Activated CD4-positive, alpha-beta memory T cell treated with anti-CD3 and anti-CD28 coated beads for 36 hours (primary cell): ENCODE measurements around the gene LMX1B. TPM values are rescaled to one million over a fixed set of nuclear protein-coding genes. Genes with fewer than 3 reads are reported as not detected.

Source experiments
- CTCF ChIA-PET: fragments of 350-600 bp; sonication (Branson Sonifier 250); formaldehyde crosslinking; loops from one replicate; lab custom pipeline; 2021; ENCODE audit warnings: antibody characterized with exemption, inconsistent platforms; lab: Charles Lee
- POLR2A ChIA-PET: fragments of 350-600 bp; sonication (Branson Sonifier 250); formaldehyde crosslinking; loops from one replicate; lab custom pipeline; 2021; ENCODE audit warnings: antibody characterized with exemption; lab: Charles Lee
- DNase-seq: peaks from one replicate; pipeline ENCODE4 v3.0.0-alpha.2; 2020
- H3K27ac Mint-ChIP-seq: one replicate; pipeline ENCODE4 v1.8.0; 2021; ENCODE audit warnings: mixed read lengths
- H3K27me3 Mint-ChIP-seq: one replicate; pipeline ENCODE4 v1.8.0; 2021; ENCODE audit warnings: mixed read lengths
- H3K36me3 Mint-ChIP-seq: one replicate; pipeline ENCODE4 v1.8.0; 2021; ENCODE audit warnings: mixed read lengths
- H3K4me1 Mint-ChIP-seq: one replicate; pipeline ENCODE4 v1.8.0; 2021; ENCODE audit warnings: low read depth, mixed read lengths
- H3K4me3 Mint-ChIP-seq: one replicate; pipeline ENCODE4 v1.8.0; 2021; ENCODE audit warnings: mild to moderate bottlenecking, mixed read lengths
- H3K9me3 Mint-ChIP-seq: one replicate; pipeline ENCODE4 v1.8.0; 2021; ENCODE audit warnings: mixed read lengths
- intact Hi-C: fragments of 100-400 bp; cut with micrococcal nuclease; formaldehyde crosslinking; loops from one replicate; pipeline ENCODE4 v1.15.1; 2023
- total RNA-seq, 2 experiments: library from RNA; stranded (reverse); gene quantifications; one replicate each; pipeline ENCODE4 v1.2.3, GENCODE V29; 2021

LMX1B gene
- total RNA-seq, 2 experiments from 2014 or later = not detected

GRCh38 chr9:126614455-126615244, 922 bp downstream of the LMX1B start:
- H3K27me3 Mint-ChIP-seq = peaks cover 68% of the 10 kb centered on the region
- no peaks in the 10 kb centered on the region for H3K9me3 Mint-ChIP-seq
- no peak for DNase-seq
- H3K4me1 Mint-ChIP-seq = peaks cover 30% of the 10 kb centered on the region
- POLR2A ChIA-PET = no interaction called here
- intact Hi-C loops = loop anchor here (5.0 to 10.0 kb wide), 2 partner anchors 63 to 170 kb away; no protein-coding TSS in a partner anchor
- no peaks in the 10 kb centered on the region for H3K36me3 Mint-ChIP-seq
- peak overlapping the region; percentile 57 for H3K4me3 Mint-ChIP-seq
- H3K27ac Mint-ChIP-seq = peak overlapping the region; percentile 45
- CTCF ChIA-PET = interaction anchor here (3.2 kb wide), 1 partner anchor 75 kb away, joined by 13 read pairs; no protein-coding TSS in a partner anchor

DNA sequence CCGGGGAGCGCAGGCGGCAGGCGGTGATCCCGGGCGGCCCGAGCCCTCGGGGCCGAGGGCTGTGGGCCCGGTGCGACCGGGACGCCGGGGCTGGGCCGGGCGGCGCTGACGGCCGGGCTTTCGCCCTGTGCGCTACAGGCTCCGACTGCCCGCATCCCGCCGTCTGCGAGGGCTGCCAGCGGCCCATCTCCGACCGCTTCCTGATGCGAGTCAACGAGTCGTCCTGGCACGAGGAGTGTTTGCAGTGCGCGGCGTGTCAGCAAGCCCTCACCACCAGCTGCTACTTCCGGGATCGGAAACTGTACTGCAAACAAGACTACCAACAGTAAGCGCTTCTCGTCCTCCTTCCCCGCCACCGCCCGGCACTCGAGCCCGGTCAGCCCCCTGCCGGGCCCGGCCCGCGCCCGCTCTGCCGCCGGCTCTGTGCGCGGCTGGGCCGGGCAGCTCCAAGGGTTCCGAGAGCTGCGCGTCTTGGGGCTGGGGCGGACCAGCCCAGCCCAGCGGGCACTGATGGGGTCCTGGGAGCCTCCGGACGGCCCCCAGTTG, 1.6 kb downstream of the LMX1B start:
- Mint-ChIP-seq H3K36me3 (no peaks in the 10 kb centered on the region), H3K4me3 (no peak overlapping the region), H3K27me3 (peaks cover 69% of the 10 kb centered on the region), H3K9me3 (no peaks in the 10 kb centered on the region), H3K27ac (no peak overlapping the region), H3K4me1 (peaks cover 30% of the 10 kb centered on the region)
- intact Hi-C loops = loop anchor here (5.0 to 10.0 kb wide), 2 partner anchors 62 to 169 kb away; no protein-coding TSS in a partner anchor
- ChIA-PET CTCF (interaction anchor here (3.2 kb wide), 1 partner anchor 75 kb away, joined by 13 read pairs; no protein-coding TSS in a partner anchor), POLR2A (no interaction called here)
- DNase-seq = peak; percentile 44

DNA sequence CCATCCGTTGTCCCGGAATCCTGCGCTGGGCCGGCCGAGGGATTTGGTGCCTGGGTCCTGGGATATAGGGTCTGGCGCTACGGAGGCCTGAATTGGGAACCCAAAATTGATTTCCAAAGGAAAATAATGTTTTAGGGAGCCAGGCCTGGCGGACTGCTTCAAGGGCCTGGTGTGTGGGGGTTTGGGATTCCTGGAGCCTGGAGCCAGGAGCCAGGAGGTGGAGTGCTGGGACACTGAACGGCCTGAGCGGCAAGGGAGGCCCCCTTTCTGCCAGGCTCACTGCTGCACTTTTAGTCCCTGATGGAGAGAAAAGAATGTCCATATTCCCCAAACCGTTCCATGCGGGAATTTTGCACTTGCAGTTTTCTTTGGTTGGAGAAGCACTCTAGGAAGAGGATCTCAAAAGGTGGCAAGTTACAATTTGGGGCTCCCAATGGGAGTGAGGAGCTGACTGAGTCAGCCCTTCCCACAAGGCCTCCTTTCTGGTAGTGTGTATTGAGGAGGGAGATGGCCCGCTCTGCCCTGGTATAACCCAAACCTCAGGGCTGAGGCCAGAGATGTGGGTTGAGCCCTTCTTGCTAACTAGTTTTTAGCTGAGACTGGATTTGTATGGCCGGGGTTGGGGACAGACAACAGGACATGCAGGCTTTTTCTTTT, 2.2 kb downstream of the LMX1B start:
- no peak for DNase-seq
- Mint-ChIP-seq H3K4me1 (peaks cover 30% of the 10 kb centered on the region), H3K27me3 (peaks cover 72% of the 10 kb centered on the region), H3K36me3 (no peaks in the 10 kb centered on the region), H3K27ac (no peak overlapping the region), H3K9me3 (no peaks in the 10 kb centered on the region), H3K4me3 (no peak overlapping the region)
- CTCF ChIA-PET = interaction anchor here (3.2 kb wide), 1 partner anchor 74 kb away, joined by 13 read pairs; no protein-coding TSS in a partner anchor
- intact Hi-C loops = loop anchor here (5.0 to 10.0 kb wide), 2 partner anchors 61 to 169 kb away; no protein-coding TSS in a partner anchor
- POLR2A ChIA-PET = no interaction called here

DNA sequence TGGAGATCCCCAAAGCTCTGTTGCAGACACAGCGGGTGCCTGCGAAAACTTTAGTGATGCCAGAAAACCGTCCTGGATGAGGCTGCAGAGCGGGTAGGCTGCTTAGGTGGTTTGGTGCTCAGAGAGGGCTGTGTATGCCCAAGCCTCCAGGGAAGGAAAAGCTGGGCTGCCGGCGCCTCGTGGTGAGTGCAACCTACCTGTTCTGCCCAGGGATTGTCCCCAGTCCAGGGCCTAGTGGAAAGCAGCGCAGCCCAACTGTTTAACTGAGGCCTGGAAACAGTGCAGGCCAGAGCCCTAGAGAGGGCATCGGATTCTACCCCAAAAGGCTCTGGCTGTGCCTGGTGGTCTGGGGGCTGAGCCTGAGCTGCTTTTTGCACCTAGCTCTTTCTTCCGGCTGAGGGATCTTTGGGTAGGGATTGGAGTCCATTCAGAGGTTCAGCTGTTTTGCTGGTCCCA, 2.8 kb downstream of the LMX1B start:
- no peaks in the 10 kb centered on the region for H3K36me3 Mint-ChIP-seq
- no peak overlapping the region for H3K4me3 Mint-ChIP-seq
- H3K9me3 Mint-ChIP-seq = no peaks in the 10 kb centered on the region
- intact Hi-C loops = loop anchor here (5.0 to 10.0 kb wide), 2 partner anchors 61 to 168 kb away; no protein-coding TSS in a partner anchor
- DNase-seq = no peak
- peaks cover 24% of the 10 kb centered on the region for H3K4me1 Mint-ChIP-seq
- POLR2A ChIA-PET = no interaction called here
- no peak overlapping the region for H3K27ac Mint-ChIP-seq
- CTCF ChIA-PET = interaction anchor here (3.2 kb wide), 1 partner anchor 74 kb away, joined by 13 read pairs; no protein-coding TSS in a partner anchor
- H3K27me3 Mint-ChIP-seq = peaks cover 69% of the 10 kb centered on the region

DNA sequence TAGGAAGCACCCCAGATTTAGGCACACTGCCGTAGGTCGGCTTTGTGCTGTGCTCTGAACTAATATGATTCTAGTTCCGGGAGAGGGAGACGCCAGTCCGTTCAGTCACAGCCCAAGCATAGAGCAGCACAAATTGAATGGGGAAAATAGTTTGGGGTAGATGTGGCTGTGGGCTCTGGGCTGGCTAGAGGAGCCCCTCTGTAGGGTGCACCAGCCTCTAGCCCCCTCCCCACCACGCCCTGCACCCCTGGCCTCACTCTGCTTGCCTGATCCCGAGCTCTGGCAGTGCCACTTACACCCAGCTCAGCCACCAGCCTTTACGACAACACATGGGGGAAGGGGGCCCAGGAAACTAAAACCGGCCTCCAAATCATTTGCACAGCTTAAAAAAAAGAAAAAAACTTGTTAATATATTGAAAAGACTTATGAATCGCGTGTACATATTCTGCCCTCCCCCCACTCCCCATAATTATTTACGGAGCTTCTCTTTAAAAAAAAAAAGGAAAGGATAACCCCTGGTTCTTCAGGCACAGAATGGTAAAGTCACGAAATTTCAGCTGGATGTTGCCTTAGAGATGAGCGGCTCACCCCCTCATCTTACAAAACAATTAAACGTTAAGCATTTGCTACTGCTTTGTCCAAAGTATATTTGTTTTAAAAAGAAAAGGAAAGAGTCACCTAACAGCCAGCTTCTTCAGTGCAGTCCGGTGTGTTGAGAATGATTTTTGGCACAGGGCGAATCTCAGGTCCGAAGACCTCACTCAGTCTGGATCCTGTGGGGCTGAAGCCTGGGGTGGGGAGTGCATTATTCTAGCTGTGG, 3.5 kb downstream of the LMX1B start:
- intact Hi-C loops = loop anchor here (5.0 to 10.0 kb wide), 2 partner anchors 60 to 168 kb away; no protein-coding TSS in a partner anchor
- POLR2A ChIA-PET = no interaction called here
- peaks cover 66% of the 10 kb centered on the region for H3K27me3 Mint-ChIP-seq

GRCh38 chr9:126617823-126618165, 4.1 kb downstream of the LMX1B start:
- no peak overlapping the region for H3K27ac Mint-ChIP-seq
- H3K4me3 Mint-ChIP-seq = no peak overlapping the region
- no peak for DNase-seq
- peaks cover 71% of the 10 kb centered on the region for H3K27me3 Mint-ChIP-seq
- no peaks in the 10 kb centered on the region for H3K9me3 Mint-ChIP-seq
- intact Hi-C loops = loop anchor here (5.0 to 10.0 kb wide), 2 partner anchors 60 to 167 kb away; no protein-coding TSS in a partner anchor
- CTCF ChIA-PET = interaction anchor here (0.8 to 3.2 kb wide), 3 partner anchors 72 to 119 kb away, joined by 3 to 13 read pairs (median 5); no protein-coding TSS in a partner anchor
- no peaks in the 10 kb centered on the region for H3K36me3 Mint-ChIP-seq
- POLR2A ChIA-PET = no interaction called here
- peaks cover 18% of the 10 kb centered on the region for H3K4me1 Mint-ChIP-seq

More for the DNA sequence above, 3.5 kb downstream of the LMX1B start:
- peaks cover 20% of the 10 kb centered on the region for H3K4me1 Mint-ChIP-seq
- no peak for DNase-seq
- no peaks in the 10 kb centered on the region for H3K9me3 Mint-ChIP-seq
- H3K36me3 Mint-ChIP-seq = no peaks in the 10 kb centered on the region
- H3K4me3 Mint-ChIP-seq = no peak overlapping the region
- CTCF ChIA-PET = interaction anchor here (0.8 to 3.2 kb wide), 3 partner anchors 73 to 119 kb away, joined by 3 to 13 read pairs (median 5); no protein-coding TSS in a partner anchor
- H3K27ac Mint-ChIP-seq = no peak overlapping the region

DNA sequence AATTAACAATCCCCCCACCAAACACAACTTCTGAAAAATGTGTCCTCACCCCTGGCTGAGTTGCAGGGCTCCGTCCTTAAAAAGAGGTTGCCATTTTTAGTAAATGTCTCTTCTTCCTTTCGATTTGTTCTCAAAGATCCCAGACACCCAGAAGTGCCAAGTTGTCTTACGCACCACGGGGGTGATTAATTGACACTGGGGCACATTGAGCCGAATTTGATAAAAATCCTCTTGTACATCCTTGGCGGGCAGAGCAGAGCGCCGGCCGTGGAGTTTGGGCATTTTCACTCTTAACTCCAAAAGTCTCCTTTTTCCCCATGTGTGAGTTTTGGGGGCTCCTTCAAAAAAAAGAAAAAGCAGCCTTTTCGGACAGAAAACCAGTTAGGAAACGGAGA, 4.5 kb downstream of the LMX1B start:
- Mint-ChIP-seq H3K27ac (no peak overlapping the region), H3K27me3 (peaks cover 72% of the 10 kb centered on the region), H3K4me3 (no peak overlapping the region), H3K9me3 (no peaks in the 10 kb centered on the region), H3K4me1 (peaks cover 15% of the 10 kb centered on the region), H3K36me3 (no peaks in the 10 kb centered on the region)
- ChIA-PET CTCF (no interaction called here), POLR2A (no interaction called here)
- intact Hi-C loops = loop anchor here (5.0 to 10.0 kb wide), 2 partner anchors 59 to 167 kb away; no protein-coding TSS in a partner anchor
- no peak for DNase-seq

DNA sequence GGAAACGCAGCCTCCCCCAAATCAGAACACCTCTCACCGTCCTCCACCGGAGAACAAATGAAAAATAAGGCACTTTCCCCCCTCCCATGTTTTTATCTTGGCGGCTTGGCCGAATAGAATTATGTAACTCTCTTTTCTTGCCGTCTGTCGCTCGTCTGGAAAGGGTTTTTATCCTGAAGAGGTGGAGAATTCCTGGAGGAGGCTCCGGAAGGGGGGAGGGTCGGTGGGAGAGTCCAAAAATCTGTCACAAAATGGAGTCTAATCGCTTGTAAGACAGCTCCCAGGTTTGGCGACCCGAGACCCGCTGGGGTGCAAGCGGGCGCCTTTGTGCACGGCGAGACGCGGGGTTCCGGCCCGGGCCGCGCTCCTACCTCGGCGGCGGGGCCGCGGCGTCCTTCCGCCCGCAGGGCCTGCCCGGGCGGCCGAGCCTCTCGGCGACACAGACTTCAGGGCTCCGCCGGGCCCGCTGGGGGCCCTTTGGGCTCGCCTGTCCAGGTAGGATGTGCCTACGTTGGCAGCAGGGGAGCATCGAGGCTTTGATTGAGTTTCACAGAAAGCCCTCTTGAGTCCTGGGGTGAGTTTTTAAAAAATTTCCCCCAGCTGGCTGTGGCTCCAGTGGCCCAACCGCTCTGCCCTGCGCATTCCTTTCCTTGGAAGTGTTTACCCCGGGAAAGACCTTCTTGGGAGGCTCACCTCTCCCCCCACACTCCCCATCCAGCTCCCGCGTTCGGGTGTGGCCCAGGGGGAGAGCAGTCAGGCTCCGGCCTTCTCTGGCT, 5.0 kb downstream of the LMX1B start:
- Mint-ChIP-seq H3K27ac (no peak overlapping the region), H3K4me1 (peaks cover 15% of the 10 kb centered on the region), H3K4me3 (peak overlapping the region; percentile 12), H3K9me3 (no peaks in the 10 kb centered on the region), H3K27me3 (peaks cover 76% of the 10 kb centered on the region), H3K36me3 (no peaks in the 10 kb centered on the region)
- POLR2A ChIA-PET = no interaction called here
- DNase-seq = no peak
- intact Hi-C loops = loop anchor here (5.0 to 10.0 kb wide), 2 partner anchors 59 to 166 kb away; no protein-coding TSS in a partner anchor
- CTCF ChIA-PET = no interaction called here

GRCh38 chr9:126619361-126620135, 5.8 kb downstream of the LMX1B start:
- H3K36me3 Mint-ChIP-seq = no peaks in the 10 kb centered on the region
- no peak for DNase-seq
- peak overlapping the region; percentile 12 for H3K4me3 Mint-ChIP-seq
- ChIA-PET CTCF (interaction anchor here (1.2 to 1.5 kb wide), 3 partner anchors 71 to 162 kb away, joined by 3 to 4 read pairs (median 4); no protein-coding TSS in a partner anchor), POLR2A (no interaction called here)
- intact Hi-C loops = loop anchor here (5.0 to 10.0 kb wide), 2 partner anchors 58 to 165 kb away; no protein-coding TSS in a partner anchor
- H3K27me3 Mint-ChIP-seq = peaks cover 74% of the 10 kb centered on the region
- H3K27ac Mint-ChIP-seq = no peak overlapping the region
- no peaks in the 10 kb centered on the region for H3K9me3 Mint-ChIP-seq
- peaks cover 12% of the 10 kb centered on the region for H3K4me1 Mint-ChIP-seq

- no peak overlapping the region for H3K27ac Mint-ChIP-seq
- peaks cover 15% of the 10 kb centered on the region for H3K4me1 Mint-ChIP-seq
- POLR2A ChIA-PET = no interaction called here
- CTCF ChIA-PET = interaction anchor here (1.2 to 1.5 kb wide), 3 partner anchors 70 to 161 kb away, joined by 3 to 4 read pairs (median 4); no protein-coding TSS in a partner anchor
- H3K36me3 Mint-ChIP-seq = no peaks in the 10 kb centered on the region
- DNase-seq = no peak
- no peaks in the 10 kb centered on the region for H3K9me3 Mint-ChIP-seq
- intact Hi-C loops = no loop called here
- no peak overlapping the region for H3K4me3 Mint-ChIP-seq
- H3K27me3 Mint-ChIP-seq = peaks cover 77% of the 10 kb centered on the region
Observed at GRCh38 chr9:126620478-126620877, 6.8 kb downstream of the LMX1B start.
